ENCODE measurements around the gene ATP5ME.

ATP5ME gene

GRCh38 chr4:624705-625590 is 49.1 kb downstream of the ATP5ME start, which contains the start of gene PDE6B:
PDE6B (plus strand) TSS chr4:625573; CDS start chr4:625627, 54 bp downstream.
- peak; percentile 73 for DNase-seq
- H3K27me3 Mint-ChIP-seq (ENCODE audit: low read depth, poor library complexity): peaks cover 12% of the 10 kb centered on the region

DNA sequence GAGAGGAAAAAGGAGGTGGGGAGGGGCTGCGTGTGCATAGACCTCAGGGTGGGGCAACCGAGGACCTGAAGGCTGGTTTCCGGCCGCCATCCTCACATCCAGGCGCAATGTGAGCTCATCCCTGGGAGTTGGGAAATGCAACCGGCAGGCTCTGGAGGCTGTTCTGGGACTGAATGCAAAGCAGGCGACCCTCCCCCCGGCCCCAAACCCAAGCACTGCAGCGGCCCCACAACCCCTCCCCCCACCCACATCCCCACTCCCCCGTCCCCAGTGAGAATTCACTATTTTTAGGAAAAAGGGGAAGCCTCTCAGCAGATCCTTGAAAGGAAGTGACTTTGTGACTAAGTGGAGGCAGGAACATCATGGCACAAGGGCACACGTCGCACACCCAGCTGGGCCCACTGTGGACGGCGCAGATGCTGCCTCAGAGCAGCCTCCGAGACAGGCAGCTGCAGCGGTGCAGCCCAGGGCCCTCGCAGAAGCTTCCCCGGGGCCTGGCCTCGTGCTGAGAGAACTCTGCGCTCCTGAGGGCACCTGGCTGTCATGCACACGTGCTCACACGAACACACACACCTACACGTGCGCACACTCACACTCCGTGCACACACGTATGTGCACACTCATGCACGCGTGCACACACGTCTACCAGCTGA is 50.0 kb downstream of the ATP5ME start:
- H3K9me3 Mint-ChIP-seq: no peaks in the 10 kb centered on the region
- no peak for TF ChIP-seq CTCF (IDR thresholded peaks at IDR 0.05)
- H3K4me3 Mint-ChIP-seq: peak overlapping the region; percentile 53
- H3K36me3 Mint-ChIP-seq (ENCODE audit: low read depth): no peaks in the 10 kb centered on the region
- peak overlapping the region; percentile 48 for H3K27ac Mint-ChIP-seq
- DNase-seq: no peak
- H3K27me3 Mint-ChIP-seq (ENCODE audit: low read depth, poor library complexity): peaks cover 9% of the 10 kb centered on the region
- H3K4me1 Mint-ChIP-seq: peaks cover 29% of the 10 kb centered on the region

More at GRCh38 chr4:624705-625590, 49.1 kb downstream of the ATP5ME start, which contains the start of gene PDE6B:
- no peak for TF ChIP-seq CTCF (IDR thresholded peaks at IDR 0.05)
- H3K27ac Mint-ChIP-seq: peak within 1 kb of the TSS; percentile 69
- no peaks in the 10 kb centered on the region for H3K36me3 Mint-ChIP-seq (ENCODE audit: low read depth)
- no peaks in the 10 kb centered on the region for H3K9me3 Mint-ChIP-seq
- peak within 1 kb of the TSS; percentile 53 for H3K4me3 Mint-ChIP-seq
- H3K4me1 Mint-ChIP-seq: peaks cover 34% of the 10 kb centered on the region

GRCh38 chr4:622996-623913 is 50.8 kb downstream of the ATP5ME start:
- H3K4me3 Mint-ChIP-seq: no peak overlapping the region
- no peak overlapping the region for H3K27ac Mint-ChIP-seq
- DNase-seq: no peak
- H3K4me1 Mint-ChIP-seq: peaks cover 29% of the 10 kb centered on the region
- no peak for TF ChIP-seq CTCF (IDR thresholded peaks at IDR 0.05)
- H3K9me3 Mint-ChIP-seq: no peaks in the 10 kb centered on the region
- peaks cover 14% of the 10 kb centered on the region for H3K27me3 Mint-ChIP-seq (ENCODE audit: low read depth, poor library complexity)
- no peaks in the 10 kb centered on the region for H3K36me3 Mint-ChIP-seq (ENCODE audit: low read depth)

Measured in nephron progenitor cell (in vitro differentiated cells).